PC-3 (cell line): ENCODE results near the gene RASL10B. TPM values are rescaled to one million over a fixed set of nuclear protein-coding genes. Genes with fewer than 3 reads are reported as not detected.
"Not testable (repeated sequence)": the region's sequence is repeated elsewhere in the genome, so short reads cannot be mapped to it uniquely, and the experiment has no call there.

ENCODE experiments used
- ATAC-seq: fragments of 200-7000 bp; cut with Tn5 transposase; 2 replicates; pipeline ENCODE4 v1.9.1; 2020; ENCODE audit warnings: mild to moderate bottlenecking, moderate library complexity
- BruUV-seq: library from RNA; stranded (reverse); fragments of 400-500 nt; replicated peaks from 2 replicates; lab custom pipeline; 2021; lab: Mats Ljungman, UMichigan
- CTCF ChIA-PET: fragments of 300-600 bp; sonication (Branson Sonifier 250); formaldehyde crosslinking; loops from one replicate; lab custom pipeline; 2022; ENCODE audit warnings: antibody characterized with exemption; lab: Charles Lee
- POLR2A ChIA-PET: fragments of 300-600 bp; sonication (Branson Sonifier 250); formaldehyde crosslinking; loops from one replicate; lab custom pipeline; 2022; ENCODE audit warnings: antibody characterized with exemption; ENCODE audit not compliant: unreplicated experiment; lab: Charles Lee
- DNase-seq: peaks from one replicate; pipeline ENCODE4 v3.0.0-alpha.2; 2015
- H2AFZ ChIP-seq: fragments of 300-600 bp; sonication (generic); 2 replicates; pipeline ENCODE4 v1.6.0; 2016; ENCODE audit warnings: antibody characterized with exemption, low read length
- H3F3A ChIP-seq: fragments of 300-600 bp; sonication (generic); one replicate; pipeline ENCODE4 v1.6.0; 2017; ENCODE audit warnings: antibody characterized with exemption, low read length, control low read depth, mild to moderate bottlenecking; ENCODE audit not compliant: unreplicated experiment
- H3K27ac ChIP-seq: fragments of 300-600 bp; sonication (generic); 2 replicates; pipeline ENCODE4 v1.5.1; 2016; ENCODE audit warnings: mild to moderate bottlenecking, low read length
- H3K27me3 ChIP-seq: fragments of 300-600 bp; sonication (generic); 2 replicates; pipeline ENCODE4 v1.6.1; 2016; ENCODE audit warnings: low read length, mixed read lengths
- H3K36me3 ChIP-seq: fragments of 300-600 bp; sonication (generic); 2 replicates; pipeline ENCODE4 v1.6.1; 2016; ENCODE audit warnings: low read depth, mixed run types, low read length, mixed read lengths
- H3K4me1 ChIP-seq: fragments of 300-600 bp; sonication (generic); 2 replicates; pipeline ENCODE4 v1.5.1; 2016; ENCODE audit warnings: low read length; ENCODE audit not compliant: insufficient read depth
- H3K4me2 ChIP-seq: fragments of 300-600 bp; sonication (generic); 2 replicates; pipeline ENCODE4 v1.6.0; 2016; ENCODE audit warnings: low read length
- H3K4me3 ChIP-seq: fragments of 300-600 bp; sonication (generic); 2 replicates; pipeline ENCODE4 v1.5.1; 2016; ENCODE audit warnings: mild to moderate bottlenecking, low read length, mixed read lengths
- H3K79me2 ChIP-seq: fragments of 300-600 bp; sonication (generic); 2 replicates; pipeline ENCODE4 v1.6.1; 2017; ENCODE audit warnings: low read length, mixed read lengths
- H3K9ac ChIP-seq: fragments of 300-600 bp; sonication (generic); 2 replicates; pipeline ENCODE4 v1.6.0; 2016; ENCODE audit warnings: mild to moderate bottlenecking, low read length
- H3K9me2 ChIP-seq: fragments of 300-600 bp; sonication (generic); replicated peaks from 2 replicates; pipeline ENCODE4 v1.6.1; 2016; ENCODE audit warnings: mixed run types, low read length, mixed read lengths
- H3K9me3 ChIP-seq: fragments of 300-600 bp; sonication (generic); 2 replicates; pipeline ENCODE4 v1.6.1; 2016; ENCODE audit warnings: low read length, mixed read lengths
- H4K20me1 ChIP-seq: fragments of 300-600 bp; sonication (generic); 2 replicates; pipeline ENCODE4 v1.6.1; 2016; ENCODE audit warnings: low read length, mixed read lengths
- EZH2 ChIP-seq: fragments of 300-600 bp; sonication (generic); IDR thresholded peaks from one replicate; pipeline ENCODE4 v1.6.1; 2017; ENCODE audit warnings: antibody characterized with exemption, mild to moderate bottlenecking, low read length; ENCODE audit not compliant: unreplicated experiment
- EZH2phosphoT487 ChIP-seq: fragments of 300-600 bp; sonication (generic); IDR thresholded peaks from 2 replicates; pipeline ENCODE4 v1.6.1; 2018; ENCODE audit warnings: mild to moderate bottlenecking, antibody characterized with exemption, low read length, borderline replicate concordance
- intact Hi-C: fragments of 100-400 bp; cut with micrococcal nuclease; formaldehyde crosslinking; loops from 2 replicates; pipeline ENCODE4 v1.9.0; 2023
- total RNA-seq: library from RNA; depleted of rRNA; stranded (reverse); fragments of >200 nt; gene quantifications from 2 replicates; pipeline ENCODE4 v1.2.3, GENCODE V29; 2014
- TF ChIP-seq, protein P1 (sequence below): fragments of 300-600 bp; sonication (generic); conservative IDR thresholded peaks from 2 replicates; pipeline ENCODE4 v1.5.1; 2017; ENCODE audit warnings: antibody characterized with exemption, low read depth, mild to moderate bottlenecking, low read length

Gene RASL10B
- total RNA-seq, 1 experiment from 2014 or later, result 0.77 TPM

DNA sequence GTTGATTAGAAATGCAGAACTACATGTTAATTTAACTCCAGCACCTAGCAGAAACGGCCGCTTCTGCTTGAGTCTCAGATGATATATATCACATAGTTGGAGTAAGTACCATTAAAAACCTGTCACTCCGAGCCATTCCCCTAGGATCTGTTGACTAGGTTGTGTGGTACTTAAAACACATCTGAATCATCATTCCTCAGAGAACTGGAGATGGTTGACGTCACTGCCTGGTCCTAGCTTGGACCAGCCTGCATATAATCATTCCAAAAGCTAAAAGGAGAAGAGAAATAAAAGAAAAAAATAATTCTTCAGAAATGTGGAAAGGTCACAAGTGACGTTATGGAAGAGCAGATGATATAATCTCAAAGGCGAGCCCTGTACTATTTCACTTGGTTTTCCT lies 31.3 kb upstream of the RASL10B start:
- no peaks in the 10 kb centered on the region for H3K4me1 ChIP-seq
- no peaks in the 10 kb centered on the region for H3K9me2 ChIP-seq
- ChIA-PET POLR2A (no interaction called here), CTCF (no interaction called here)
- TF ChIP-seq, protein P1, sequence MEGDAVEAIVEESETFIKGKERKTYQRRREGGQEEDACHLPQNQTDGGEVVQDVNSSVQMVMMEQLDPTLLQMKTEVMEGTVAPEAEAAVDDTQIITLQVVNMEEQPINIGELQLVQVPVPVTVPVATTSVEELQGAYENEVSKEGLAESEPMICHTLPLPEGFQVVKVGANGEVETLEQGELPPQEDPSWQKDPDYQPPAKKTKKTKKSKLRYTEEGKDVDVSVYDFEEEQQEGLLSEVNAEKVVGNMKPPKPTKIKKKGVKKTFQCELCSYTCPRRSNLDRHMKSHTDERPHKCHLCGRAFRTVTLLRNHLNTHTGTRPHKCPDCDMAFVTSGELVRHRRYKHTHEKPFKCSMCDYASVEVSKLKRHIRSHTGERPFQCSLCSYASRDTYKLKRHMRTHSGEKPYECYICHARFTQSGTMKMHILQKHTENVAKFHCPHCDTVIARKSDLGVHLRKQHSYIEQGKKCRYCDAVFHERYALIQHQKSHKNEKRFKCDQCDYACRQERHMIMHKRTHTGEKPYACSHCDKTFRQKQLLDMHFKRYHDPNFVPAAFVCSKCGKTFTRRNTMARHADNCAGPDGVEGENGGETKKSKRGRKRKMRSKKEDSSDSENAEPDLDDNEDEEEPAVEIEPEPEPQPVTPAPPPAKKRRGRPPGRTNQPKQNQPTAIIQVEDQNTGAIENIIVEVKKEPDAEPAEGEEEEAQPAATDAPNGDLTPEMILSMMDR, result no peak
- TF ChIP-seq EZH2, result no peak
- no peak for TF ChIP-seq EZH2phosphoT487
- H3K4me3 ChIP-seq, result no peak overlapping the region
- no peak overlapping the region for H3K9ac ChIP-seq
- no TSS peak for BruUV-seq
- no peaks in the 10 kb centered on the region for H3F3A ChIP-seq
- no peak overlapping the region for H3K27ac ChIP-seq
- no peak for DNase-seq
- H4K20me1 ChIP-seq, result no peaks in the 10 kb centered on the region
- H3K27me3 ChIP-seq, result no peaks in the 10 kb centered on the region
- intact Hi-C loops, result no loop called here
- H3K4me2 ChIP-seq, result no peak overlapping the region
- H2AFZ ChIP-seq, result no peak overlapping the region
- H3K36me3 ChIP-seq, result peaks cover 7% of the 10 kb centered on the region; the same call in 1 of the 2 replicates
- no peaks in the 10 kb centered on the region for H3K79me2 ChIP-seq
- no peak for ATAC-seq
- H3K9me3 ChIP-seq, result no peaks in the 10 kb centered on the region

GRCh38 chr17:35701491-35701890 lies 29.9 kb upstream of the RASL10B start:
- TF ChIP-seq, protein P1, result no peak
- TF ChIP-seq EZH2 (no peak), EZH2phosphoT487 (no peak)
- no peaks in the 10 kb centered on the region for H3F3A ChIP-seq
- H3K79me2 ChIP-seq, result no peaks in the 10 kb centered on the region
- intact Hi-C loops, result no loop called here
- H3K27me3 ChIP-seq, result no peaks in the 10 kb centered on the region
- no TSS peak for BruUV-seq
- H3K9me3 ChIP-seq, result no peaks in the 10 kb centered on the region
- no peaks in the 10 kb centered on the region for H3K9me2 ChIP-seq
- H4K20me1 ChIP-seq, result no peaks in the 10 kb centered on the region
- H3K27ac ChIP-seq, result no peak overlapping the region
- no peak overlapping the region for H3K9ac ChIP-seq
- H2AFZ ChIP-seq, result no peak overlapping the region
- no peak overlapping the region for H3K4me2 ChIP-seq
- CTCF ChIA-PET, result no interaction called here
- ATAC-seq (no peak), DNase-seq (no peak)
- no peak overlapping the region for H3K4me3 ChIP-seq
- H3K4me1 ChIP-seq, result peaks cover 5% of the 10 kb centered on the region; the same call in 1 of the 2 replicates
- peaks cover 7% of the 10 kb centered on the region; the same call in 1 of the 2 replicates for H3K36me3 ChIP-seq
- POLR2A ChIA-PET, result no interaction called here

DNA sequence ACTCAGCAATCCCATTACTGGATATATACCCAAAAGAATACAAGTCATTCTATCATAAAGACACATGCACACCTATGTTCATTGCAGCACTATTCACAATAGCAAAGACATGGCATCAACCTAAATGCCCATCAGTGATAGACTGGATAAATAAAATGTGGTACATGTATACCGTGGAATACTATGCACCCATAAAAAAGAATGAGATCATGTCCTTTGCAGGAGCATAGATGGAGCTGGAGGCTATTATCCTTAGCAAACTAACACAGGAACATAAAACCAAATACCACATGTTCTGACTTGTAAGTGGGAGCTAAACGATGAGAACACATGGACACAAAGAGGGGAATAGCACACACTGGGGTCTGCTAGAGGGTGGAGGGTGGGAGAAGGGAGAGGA lies 28.1 kb upstream of the RASL10B start:
- POLR2A ChIA-PET, H3K9me3 ChIP-seq, H4K20me1 ChIP-seq, H3K9ac ChIP-seq, ATAC-seq, H3K79me2 ChIP-seq, H3K36me3 ChIP-seq, H3K9me2 ChIP-seq, BruUV-seq, H3K4me2 ChIP-seq, intact Hi-C loops, H3F3A ChIP-seq, DNase-seq, H3K27me3 ChIP-seq, H3K27ac ChIP-seq, CTCF ChIA-PET, H3K4me3 ChIP-seq, H2AFZ ChIP-seq, H3K4me1 ChIP-seq: not testable (repeated sequence)
